GM18502 (cell line): ENCODE results near the gene RELN.

Experiments
- ATAC-seq: cut with Tn5 transposase; IDR thresholded peaks from one replicate; pipeline ENCODE4 v1.9.1; 2021; ENCODE audit warnings: mild to moderate bottlenecking; ENCODE audit not compliant: unreplicated experiment, poor library complexity

The RELN gene

GRCh38 chr7:103445228-103446048, 544.0 kb downstream of the RELN start:
- ATAC-seq: no peak

DNA sequence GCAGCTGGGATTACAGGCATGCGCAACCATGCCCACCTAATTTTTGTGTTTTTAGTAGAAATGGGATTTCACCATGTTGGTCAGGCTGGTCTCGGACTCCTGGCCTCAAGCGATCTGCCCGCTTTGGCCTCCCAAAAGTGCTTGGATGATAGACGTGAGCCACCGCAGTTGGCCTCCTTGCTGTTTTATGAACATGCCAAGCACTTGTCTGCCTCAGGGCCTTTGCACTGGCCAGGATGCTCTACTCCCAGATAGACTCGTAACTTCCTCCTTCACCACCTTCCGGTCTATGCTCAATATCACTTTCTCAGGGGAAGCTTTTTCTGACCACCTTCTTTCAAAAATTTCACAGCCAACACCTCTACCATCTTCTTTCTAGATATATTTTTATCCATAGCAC, 549.8 kb downstream of the RELN start:
- ATAC-seq: no peak

GRCh38 chr7:103437623-103438022, 551.8 kb downstream of the RELN start:
- ATAC-seq: no peak

GRCh38 chr7:103432712-103433111, 556.7 kb downstream of the RELN start:
- peak; percentile 80 for ATAC-seq

- ATAC-seq: no peak
These were observed 564.3 kb downstream of the RELN start for GRCh38 chr7:103425177-103425576.

DNA sequence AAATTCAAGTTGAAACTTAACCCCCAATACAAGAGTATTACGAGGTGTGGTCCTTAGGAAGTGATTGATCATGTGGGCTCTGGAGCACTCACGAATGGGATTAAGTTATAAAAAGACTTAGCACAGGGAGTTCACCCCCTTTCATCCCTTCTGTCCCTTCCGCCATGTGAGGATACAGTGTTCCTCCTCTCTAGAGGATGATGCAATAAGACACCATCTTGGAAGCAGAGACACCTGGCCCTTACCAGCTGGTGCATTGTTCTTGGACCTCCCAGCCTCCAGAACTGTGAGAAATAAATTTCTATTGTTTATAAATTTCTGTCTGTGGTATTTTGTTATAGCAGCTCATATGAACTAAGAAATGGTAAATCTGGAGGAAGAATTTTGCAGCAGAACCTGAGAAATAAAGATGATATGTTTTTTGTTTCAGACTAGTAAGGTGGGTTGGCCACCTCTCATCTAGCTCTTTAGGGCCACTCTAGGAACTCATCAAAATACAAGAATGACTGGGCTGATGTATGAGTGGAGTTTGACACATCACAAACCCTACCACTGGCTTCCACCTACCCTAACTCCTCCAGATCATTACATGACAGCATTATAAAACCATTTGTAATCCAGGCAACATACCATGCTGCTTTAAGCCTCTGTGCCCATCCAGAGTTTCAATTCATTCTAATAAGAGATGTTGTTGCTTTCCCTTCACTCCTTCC, 565.8 kb downstream of the RELN start:
- no peak for ATAC-seq
